HG03045 (cell line): ENCODE data around the gene SLC16A7.
"Not testable (repeated sequence)": the region's sequence is repeated elsewhere in the genome, so short reads cannot be mapped to it uniquely, and the experiment has no call there.

Experiments
- ATAC-seq: cut with Tn5 transposase; IDR thresholded peaks from one replicate; pipeline ENCODE4 v1.9.1; 2021; ENCODE audit warnings: mild to moderate bottlenecking, moderate library complexity; ENCODE audit not compliant: unreplicated experiment

SLC16A7 gene

GRCh38 chr12:59724011-59724695 lies 128.3 kb downstream of the SLC16A7 start:
- ATAC-seq: no peak

GRCh38 chr12:59733200-59733599 lies 137.4 kb downstream of the SLC16A7 start:
- no peak for ATAC-seq

GRCh38 chr12:59734371-59734770 lies 138.5 kb downstream of the SLC16A7 start:
- ATAC-seq: no peak

DNA sequence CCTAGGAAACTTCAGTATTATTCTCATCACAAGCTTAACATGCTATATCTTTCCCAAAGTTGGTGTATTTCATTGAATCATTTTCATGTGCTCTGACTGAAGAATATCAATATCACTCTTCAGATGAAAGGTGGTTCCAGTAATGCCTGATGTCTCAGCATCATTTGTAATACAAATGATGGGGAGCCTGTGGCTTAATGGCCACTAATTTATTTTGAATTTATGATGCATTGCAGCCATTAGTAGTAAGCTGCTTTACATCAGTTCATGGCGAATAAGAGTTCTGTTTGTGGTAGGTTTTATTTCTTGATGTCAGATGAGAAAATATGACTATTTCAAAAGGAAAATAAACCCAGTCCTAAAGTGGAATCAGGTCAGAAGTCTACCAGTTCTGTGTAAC lies 139.4 kb downstream of the SLC16A7 start:
- ATAC-seq: no peak

DNA sequence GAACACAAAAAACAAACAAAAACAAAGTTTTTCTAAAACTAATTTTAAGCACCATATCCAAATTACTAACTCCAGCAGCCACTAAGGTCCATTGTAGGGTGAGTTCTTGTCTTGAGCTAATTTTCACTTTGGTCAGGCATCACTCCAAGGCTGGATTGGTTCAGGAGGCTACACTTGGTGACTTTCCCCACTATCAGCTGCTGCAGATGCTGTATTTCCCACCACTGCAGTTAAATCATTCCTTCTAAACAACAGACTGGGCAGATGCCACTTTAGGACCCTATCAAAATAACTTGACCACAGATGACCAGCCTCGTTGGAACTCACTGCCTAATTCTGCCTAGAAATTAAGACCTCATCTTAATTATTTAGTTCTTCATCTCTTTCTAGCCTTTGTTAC lies 140.5 kb downstream of the SLC16A7 start:
- no peak for ATAC-seq

- ATAC-seq: no peak
These were observed 141.0 kb downstream of the SLC16A7 start for GRCh38 chr12:59736786-59737185.

DNA sequence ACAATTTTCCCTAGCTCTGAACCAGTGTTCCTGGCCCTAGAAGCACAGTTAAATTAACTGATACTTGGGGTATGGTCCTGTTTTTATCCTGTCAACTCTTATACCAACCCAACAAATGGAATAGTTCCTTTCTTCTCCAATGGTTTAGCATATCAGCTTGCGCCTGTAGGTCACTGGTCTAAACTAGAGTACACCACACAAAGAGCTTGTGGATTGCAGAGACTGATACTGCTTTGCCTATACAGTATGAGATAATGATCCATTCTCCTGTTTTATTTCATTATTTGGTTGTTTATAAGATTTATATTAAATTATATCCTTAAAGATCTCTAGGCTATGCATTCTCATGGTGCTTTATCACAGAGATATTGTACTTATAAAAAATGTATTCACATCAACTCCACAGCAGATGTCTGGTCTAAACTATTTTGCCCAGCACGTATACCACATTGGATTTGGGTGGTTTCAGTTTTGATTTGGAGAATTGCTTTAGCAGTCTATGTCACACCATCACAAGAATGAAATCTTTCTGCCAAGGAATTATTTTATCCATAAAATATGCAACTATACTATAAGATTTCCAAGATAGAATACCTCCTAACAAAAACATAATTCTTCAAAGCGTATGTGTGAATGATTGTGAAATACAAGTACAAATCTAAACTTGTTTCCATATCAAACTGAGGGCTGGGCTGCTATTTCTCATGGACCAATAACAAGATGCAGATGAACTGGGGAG lies 142.1 kb downstream of the SLC16A7 start:
- no peak for ATAC-seq

DNA sequence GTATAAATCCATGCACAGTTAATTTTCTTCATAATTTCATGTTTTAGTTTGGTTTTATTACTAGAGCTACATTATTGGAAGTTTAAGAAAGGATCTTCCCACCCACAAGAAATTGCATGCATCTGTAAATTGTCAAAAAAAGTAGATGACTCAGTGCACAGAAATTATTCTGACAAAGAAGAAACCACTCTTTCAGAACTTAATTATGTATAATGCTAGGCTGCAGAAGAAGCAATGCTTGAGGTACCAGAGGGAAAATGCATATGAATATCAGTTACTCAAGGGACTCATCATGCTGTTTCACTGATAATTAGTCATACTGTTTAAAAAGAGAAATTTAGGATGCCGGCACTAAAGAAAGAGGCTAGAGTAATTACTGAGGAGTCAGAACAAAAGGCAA lies 147.0 kb downstream of the SLC16A7 start:
- ATAC-seq: no peak

- ATAC-seq: no peak
These were observed 148.7 kb downstream of the SLC16A7 start for GRCh38 chr12:59744564-59744963.

- ATAC-seq: not testable (repeated sequence)
These were observed 155.3 kb downstream of the SLC16A7 start for GRCh38 chr12:59751091-59751490.

DNA sequence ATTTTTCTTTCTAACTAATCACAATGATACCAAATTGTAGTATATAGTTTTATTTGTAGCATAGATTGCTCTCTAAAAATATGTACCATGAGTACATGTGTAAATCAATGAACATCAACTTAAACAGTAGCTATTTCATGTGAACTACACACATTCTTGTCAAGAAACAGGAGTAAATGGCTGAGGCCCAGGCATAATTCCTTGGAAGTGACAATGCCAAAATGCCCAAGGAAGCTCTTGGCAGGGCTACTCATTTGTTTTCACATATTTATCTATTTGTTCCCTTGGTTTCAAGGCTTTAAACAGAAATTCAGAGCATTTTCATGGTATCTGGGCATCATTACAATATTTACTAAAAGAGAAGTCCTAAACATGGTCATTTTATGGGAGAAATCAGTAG lies 165.7 kb downstream of the SLC16A7 start:
- ATAC-seq: no peak

DNA sequence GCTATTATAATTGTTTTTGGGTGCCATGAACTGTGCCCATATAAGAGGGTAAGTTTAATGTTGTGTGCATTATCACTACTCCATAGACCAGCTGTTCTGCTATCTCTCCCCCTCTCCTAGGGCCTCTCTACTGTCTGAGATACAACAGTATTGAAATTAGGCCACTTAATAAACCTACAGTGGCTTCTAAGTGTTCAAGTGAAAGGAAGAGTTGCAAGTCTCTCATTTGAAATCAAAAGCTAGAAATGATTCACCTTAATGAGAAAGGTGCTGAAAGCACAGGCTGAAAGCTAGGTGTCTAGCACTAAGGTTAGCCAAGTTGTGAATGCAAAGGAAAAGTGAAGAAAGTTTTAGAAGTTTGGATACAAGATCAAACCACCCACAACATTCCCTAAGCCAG lies 168.0 kb downstream of the SLC16A7 start:
- ATAC-seq: no peak

DNA sequence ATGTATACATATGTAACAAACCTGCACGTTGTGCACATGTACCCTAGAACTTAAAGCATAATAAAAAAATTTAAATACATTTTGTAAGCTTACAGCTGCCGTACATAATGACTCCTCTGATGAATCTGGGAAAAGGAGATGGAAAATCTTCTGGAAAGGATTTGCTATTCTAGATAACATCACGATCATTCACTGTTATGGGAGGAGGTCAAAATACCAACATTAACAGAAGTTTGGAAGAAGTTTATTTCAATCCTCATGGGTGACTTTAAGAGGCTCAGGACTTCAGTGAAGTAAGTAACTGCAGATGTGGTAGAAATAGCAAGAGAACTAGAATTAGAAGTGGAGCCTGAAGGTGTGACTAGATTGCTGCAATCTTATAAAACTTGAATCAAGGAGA lies 172.2 kb downstream of the SLC16A7 start:
- ATAC-seq: no peak

GRCh38 chr12:59780605-59781135 lies 184.8 kb downstream of the SLC16A7 start:
- no peak for ATAC-seq

DNA sequence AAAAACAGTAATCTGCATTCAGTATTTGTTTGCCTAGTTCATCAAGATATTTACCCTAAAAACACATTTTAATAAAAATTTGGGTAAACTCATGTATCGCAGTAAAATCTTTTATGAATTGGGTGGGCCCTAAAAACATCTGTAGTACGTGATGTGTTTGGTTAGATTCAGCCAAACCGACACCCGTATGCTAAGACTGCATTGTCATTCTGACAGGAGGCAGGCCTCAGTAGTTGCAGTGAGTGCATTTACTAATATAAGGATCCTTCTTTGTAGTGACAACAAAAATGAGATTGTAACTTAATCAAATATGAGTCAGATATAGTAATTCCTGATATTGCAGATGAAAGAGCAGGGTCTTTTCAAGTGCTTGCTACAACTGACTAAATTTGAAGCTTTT lies 191.8 kb downstream of the SLC16A7 start:
- no peak for ATAC-seq

- no peak for ATAC-seq
These were observed 196.8 kb downstream of the SLC16A7 start for GRCh38 chr12:59792647-59793046.

DNA sequence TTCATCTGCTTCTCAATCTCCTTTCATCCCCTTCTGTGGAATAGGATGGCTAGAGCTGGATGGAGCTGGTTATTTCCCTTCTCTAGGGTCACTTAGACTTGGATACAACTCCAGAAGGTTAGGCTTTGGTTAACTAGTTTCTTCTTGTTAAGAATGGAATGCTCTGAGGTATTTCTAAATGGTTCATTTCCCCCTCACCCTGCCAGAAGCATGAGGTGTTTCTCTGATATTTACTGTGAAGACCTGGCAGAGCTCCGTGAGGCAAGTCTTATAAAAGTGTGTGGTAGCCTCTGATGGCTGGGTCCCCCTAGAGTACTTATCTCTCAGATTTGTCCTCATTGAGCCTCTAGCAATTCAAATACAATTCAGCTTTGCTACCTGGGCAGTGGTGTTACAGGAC lies 207.9 kb downstream of the SLC16A7 start:
- no peak for ATAC-seq

- peak; percentile 84 for ATAC-seq
These were observed 212.6 kb downstream of the SLC16A7 start for GRCh38 chr12:59808317-59808910.

DNA sequence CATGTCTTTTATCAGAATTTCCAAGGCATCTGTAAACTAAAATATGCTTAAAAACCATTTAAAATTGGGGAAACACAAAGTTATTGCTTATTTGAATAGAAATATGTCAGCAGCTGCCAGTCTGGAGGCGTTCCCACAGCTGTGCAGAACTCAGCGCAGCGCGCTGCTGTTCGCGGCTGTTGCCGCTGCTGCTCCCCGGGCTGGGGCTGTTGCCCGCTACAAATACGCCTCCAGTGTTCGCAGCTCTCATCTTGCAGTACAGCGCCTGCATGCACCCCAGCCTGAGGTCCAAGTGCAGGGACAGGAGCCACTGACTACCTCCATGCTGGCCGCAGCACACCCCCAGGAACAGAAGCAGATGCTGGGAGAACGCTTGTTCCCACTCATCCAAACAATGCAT lies 216.2 kb downstream of the SLC16A7 start:
- no peak for ATAC-seq

- ATAC-seq: no peak
These were observed 216.9 kb downstream of the SLC16A7 start for GRCh38 chr12:59812716-59813115.

DNA sequence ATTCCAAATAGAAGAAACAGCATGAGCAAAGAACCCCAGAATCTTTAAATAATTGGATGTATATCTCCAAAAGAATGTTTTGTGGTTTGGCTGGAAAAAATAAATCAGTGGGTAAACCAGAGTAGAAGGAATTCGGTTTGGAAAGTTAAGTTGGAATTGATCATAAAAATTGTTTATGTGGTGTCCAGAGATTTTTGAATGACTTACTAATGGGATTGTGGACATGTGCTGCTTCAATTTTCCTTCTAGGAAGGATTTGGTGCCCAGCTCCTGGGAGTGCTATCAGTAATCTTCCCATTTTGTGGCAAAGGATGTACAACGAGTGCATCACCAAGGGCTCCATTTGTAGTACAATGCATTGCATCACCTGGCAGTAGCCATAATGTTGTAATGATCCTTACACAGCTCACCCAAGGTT lies 224.8 kb downstream of the SLC16A7 start:
- no peak for ATAC-seq

DNA sequence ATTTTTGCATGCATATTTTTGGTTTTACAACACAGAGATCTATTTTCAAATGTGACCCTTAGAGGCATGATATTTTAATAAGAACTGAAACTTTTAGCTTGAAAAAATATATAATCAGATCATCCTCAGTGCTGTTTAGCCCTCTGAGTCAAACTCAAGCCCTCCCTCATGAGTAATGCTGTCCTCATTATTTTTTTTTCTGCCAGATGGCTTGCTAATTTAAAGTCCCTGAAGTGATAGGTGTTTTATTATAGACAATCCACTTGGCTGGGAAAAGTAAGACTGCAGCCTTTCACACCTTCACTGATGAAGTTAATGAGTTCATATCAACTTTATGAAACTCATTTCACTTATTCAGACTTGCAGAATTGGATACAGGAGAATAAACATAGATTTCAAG lies 227.7 kb downstream of the SLC16A7 start:
- no peak for ATAC-seq
